Testis (tissue), 3 donors: ENCODE results near the gene GRK3. TPM values are rescaled to one million over a fixed set of nuclear protein-coding genes. Genes with fewer than 3 reads are reported as not detected.

Source experiments
- DNase-seq: peaks from one replicate; pipeline ENCODE4 v3.0.0-alpha.2; 2019
- H3K27ac ChIP-seq, 2 donors: fragments of 200-600 bp; sonication (generic); one replicate each; pipeline ENCODE4 v1.5.1; 2019
- H3K27me3 ChIP-seq: fragments of 200-600 bp; sonication (generic); one replicate; pipeline ENCODE4 v1.5.1; 2019
- H3K36me3 ChIP-seq: fragments of 200-600 bp; sonication (generic); one replicate; pipeline ENCODE4 v1.5.1; 2017; ENCODE audit warnings: low read depth; ENCODE audit errors: missing control alignments
- H3K4me1 ChIP-seq: fragments of 200-600 bp; sonication (generic); one replicate; pipeline ENCODE4 v1.5.1; 2019
- H3K4me3 ChIP-seq, 2 donors: fragments of 200-600 bp; sonication (generic); one replicate each; pipeline ENCODE4 v1.5.1; 2017 to 2019
- H3K9me3 ChIP-seq: fragments of 200-600 bp; sonication (generic); one replicate; pipeline ENCODE4 v1.5.1; 2017
- POLR2A ChIP-seq: fragments of 450-650 bp; IDR thresholded peaks from one replicate; pipeline ENCODE4 v1.6.1; 2017; ENCODE audit warnings: antibody characterized with exemption, mild to moderate bottlenecking, moderate library complexity
- WGBS, 2 donors: methylation state at CpG; one replicate each; pipeline ENCODE4 v1.1.5; 2018; 5-methylcytosine and 5-hydroxymethylcytosine counted together
- intact Hi-C: fragments of 100-400 bp; cut with DNase I; formaldehyde crosslinking; loops from one replicate; pipeline ENCODE4 v1.15.1; 2023; ENCODE audit warnings: low total_unique reads
- polyA plus RNA-seq: library from polyadenylated mRNA; stranded (reverse); fragments of 350-450 nt; fragmentation: Illumina TruSeq; extraction: RNeasy Lipid Tissue Mini Kit (QIAGEN cat#74804); gene quantifications from one replicate; pipeline ENCODE4 v1.2.3, GENCODE V29; 2014; ENCODE audit warnings: low read depth, low replicate concordance; ENCODE audit not compliant: insufficient read depth
- total RNA-seq, 2 donors: library from RNA; depleted of rRNA; stranded (reverse); fragments of >200 nt; gene quantifications; one replicate each; pipeline ENCODE4 v1.2.3, GENCODE V29; 2016
- TF ChIP-seq, protein P1 (sequence below), 3 experiments: fragments of 450-650 bp in 2 of 3; fragments of 200-600 bp in 1 of 3; sonication (generic) in 1 of 3; IDR thresholded peaks; one replicate each; pipeline ENCODE4 v1.5.1; 2016 to 2019; ENCODE audit warnings: antibody characterized with exemption in 3 of 3, mild to moderate bottlenecking in 2 of 3, moderate library complexity in 1 of 3

Gene GRK3
- total and polyA plus RNA-seq, 3 donors from 2014 or later = 10.9 to 46.0 (median 12.8) TPM

DNA sequence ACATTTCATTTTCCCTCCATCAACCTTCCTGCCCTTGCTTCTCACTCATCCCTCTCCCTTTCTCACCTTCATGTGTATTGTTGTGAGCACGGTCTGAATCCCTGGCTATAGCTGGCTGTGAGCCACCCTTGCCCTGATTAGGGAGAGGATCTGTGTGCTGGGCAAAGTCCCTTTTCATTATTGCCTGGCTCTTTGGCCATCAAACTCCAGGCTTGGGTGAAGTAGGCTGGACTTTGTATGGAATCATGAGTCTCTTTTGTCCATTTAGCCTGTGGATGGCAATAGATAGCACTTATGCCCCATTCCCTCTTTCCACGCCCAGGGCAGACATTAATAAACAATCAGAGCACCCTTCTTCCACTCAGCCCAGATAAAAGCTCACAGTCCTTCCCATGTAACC lies 184.2 kb downstream of the GRK3 start:
- H3K4me3 ChIP-seq = no peak overlapping the region
- TF ChIP-seq POLR2A = no peak
- TF ChIP-seq, protein P1, sequence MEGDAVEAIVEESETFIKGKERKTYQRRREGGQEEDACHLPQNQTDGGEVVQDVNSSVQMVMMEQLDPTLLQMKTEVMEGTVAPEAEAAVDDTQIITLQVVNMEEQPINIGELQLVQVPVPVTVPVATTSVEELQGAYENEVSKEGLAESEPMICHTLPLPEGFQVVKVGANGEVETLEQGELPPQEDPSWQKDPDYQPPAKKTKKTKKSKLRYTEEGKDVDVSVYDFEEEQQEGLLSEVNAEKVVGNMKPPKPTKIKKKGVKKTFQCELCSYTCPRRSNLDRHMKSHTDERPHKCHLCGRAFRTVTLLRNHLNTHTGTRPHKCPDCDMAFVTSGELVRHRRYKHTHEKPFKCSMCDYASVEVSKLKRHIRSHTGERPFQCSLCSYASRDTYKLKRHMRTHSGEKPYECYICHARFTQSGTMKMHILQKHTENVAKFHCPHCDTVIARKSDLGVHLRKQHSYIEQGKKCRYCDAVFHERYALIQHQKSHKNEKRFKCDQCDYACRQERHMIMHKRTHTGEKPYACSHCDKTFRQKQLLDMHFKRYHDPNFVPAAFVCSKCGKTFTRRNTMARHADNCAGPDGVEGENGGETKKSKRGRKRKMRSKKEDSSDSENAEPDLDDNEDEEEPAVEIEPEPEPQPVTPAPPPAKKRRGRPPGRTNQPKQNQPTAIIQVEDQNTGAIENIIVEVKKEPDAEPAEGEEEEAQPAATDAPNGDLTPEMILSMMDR (IDR thresholded peaks at IDR 0.05) = no peak
- intact Hi-C loops = no loop called here
- H3K4me1 ChIP-seq = no peaks in the 10 kb centered on the region
- H3K36me3 ChIP-seq = no peaks in the 10 kb centered on the region
- H3K27me3 ChIP-seq = no peaks in the 10 kb centered on the region
- WGBS, 2 donors = 49 to 88% methylated on average over 2 of the region's 2 CpGs
- no peak for DNase-seq
- no peaks in the 10 kb centered on the region for H3K9me3 ChIP-seq
- no peak overlapping the region for H3K27ac ChIP-seq

DNA sequence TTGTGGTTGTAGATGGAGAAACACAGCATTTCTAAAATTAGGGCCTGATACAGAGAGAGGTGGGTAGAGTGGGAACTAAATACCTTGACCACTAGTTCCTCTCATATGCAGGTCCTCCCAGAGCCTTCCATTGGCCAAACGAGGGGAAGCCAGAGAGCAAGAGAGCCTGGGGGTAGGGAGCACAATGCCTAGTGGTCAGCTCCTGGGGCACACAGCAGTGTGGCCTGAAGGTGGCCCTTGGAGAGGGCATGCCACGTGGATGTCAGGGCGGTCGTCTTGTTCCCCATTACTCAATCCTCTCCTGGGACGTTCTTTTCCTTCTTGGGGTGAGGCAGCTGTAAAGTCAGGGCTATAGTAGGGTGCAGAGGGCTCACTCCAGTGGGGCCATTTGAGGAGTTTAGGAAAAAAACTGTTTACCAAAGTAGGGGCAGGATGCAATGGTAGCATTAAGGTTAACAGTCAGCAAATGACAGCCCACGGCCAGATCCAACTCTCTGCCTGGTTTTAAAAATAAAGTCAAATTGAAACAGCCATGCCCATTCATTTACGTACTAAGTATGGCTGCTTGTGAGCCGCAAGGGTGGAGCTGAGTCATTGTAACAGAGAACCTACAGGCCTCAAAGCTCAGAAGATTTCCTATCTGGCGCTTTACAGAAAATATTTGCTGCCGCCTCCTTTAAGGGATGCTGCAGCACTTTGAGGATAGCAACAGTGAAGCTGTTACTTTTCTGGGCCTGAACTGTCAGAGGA lies 185.1 kb downstream of the GRK3 start:
- H3K27ac ChIP-seq = no peak overlapping the region
- WGBS, 2 donors = 76 to 83% methylated on average over 10 of the region's 10 CpGs
- intact Hi-C loops = no loop called here
- H3K4me3 ChIP-seq = no peak overlapping the region
- H3K27me3 ChIP-seq = no peaks in the 10 kb centered on the region
- no peaks in the 10 kb centered on the region for H3K4me1 ChIP-seq
- TF ChIP-seq, protein P1 (IDR thresholded peaks at IDR 0.05) = no peak
- TF ChIP-seq POLR2A = no peak
- no peaks in the 10 kb centered on the region for H3K9me3 ChIP-seq
- no peak for DNase-seq
- H3K36me3 ChIP-seq = no peaks in the 10 kb centered on the region

DNA sequence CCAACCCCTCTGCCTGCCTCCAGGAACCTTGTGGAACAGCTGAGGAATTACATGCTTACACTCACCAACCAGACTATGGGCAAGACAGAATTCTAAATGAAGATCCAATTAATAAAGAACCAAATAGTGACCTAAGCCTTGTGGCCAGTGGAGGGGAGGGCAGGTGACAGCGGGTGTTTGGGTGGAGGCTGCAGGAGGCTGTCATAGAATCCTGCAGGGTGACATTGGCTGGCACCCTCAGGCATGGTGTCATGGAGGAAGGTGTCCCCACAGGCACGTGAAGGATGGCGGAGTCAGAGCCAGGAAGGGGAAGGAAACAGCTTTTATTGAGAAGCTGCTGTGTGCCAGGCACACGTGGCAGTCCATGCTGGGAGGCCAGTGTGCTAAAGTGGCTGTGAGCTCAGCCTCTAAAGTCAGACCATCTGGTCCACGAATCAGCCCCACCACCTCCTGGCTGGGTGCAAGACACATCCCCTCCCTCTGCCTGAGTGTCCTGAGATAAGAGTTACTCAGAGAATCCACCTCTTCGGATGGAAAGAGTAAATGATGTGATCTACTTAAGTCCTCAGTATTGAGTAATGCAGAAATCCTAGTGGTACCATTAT lies 186.2 kb downstream of the GRK3 start:
- TF ChIP-seq, protein P1 (IDR thresholded peaks at IDR 0.05) = no peak
- no peak for TF ChIP-seq POLR2A

GRCh38 chr22:25751174-25751581 lies 186.7 kb downstream of the GRK3 start:
- no peaks in the 10 kb centered on the region for H3K27me3 ChIP-seq
- no peak overlapping the region for H3K4me3 ChIP-seq
- H3K27ac ChIP-seq = no peak overlapping the region
- intact Hi-C loops = no loop called here
- no peaks in the 10 kb centered on the region for H3K36me3 ChIP-seq
- H3K4me1 ChIP-seq = no peaks in the 10 kb centered on the region
- no peak for TF ChIP-seq POLR2A
- TF ChIP-seq, protein P1 (IDR thresholded peaks at IDR 0.05) = no peak
- WGBS, 2 donors = 66 to 88% methylated on average over 4 of the region's 4 CpGs
- no peak for DNase-seq
- H3K9me3 ChIP-seq = no peaks in the 10 kb centered on the region

More for the DNA sequence above, 186.2 kb downstream of the GRK3 start:
- Histone ChIP-seq H3K27ac (no peak overlapping the region), H3K4me1 (no peaks in the 10 kb centered on the region), H3K9me3 (no peaks in the 10 kb centered on the region), H3K27me3 (no peaks in the 10 kb centered on the region), H3K4me3 (no peak overlapping the region), H3K36me3 (no peaks in the 10 kb centered on the region)
- 69 to 79% methylated on average over 6 of the region's 6 CpGs for WGBS, 2 donors
- DNase-seq = no peak
- intact Hi-C loops = no loop called here
